HCT116 (cell line): ENCODE measurements around the gene CERCAM. TPM values are rescaled to one million over a fixed set of nuclear protein-coding genes. Genes with fewer than 3 reads are reported as not detected.

Source experiments
- ATAC-seq: fragments of 200-7000 bp; cut with Tn5 transposase; 2 replicates; pipeline ENCODE4 v1.9.1; 2020; ENCODE audit warnings: mild to moderate bottlenecking, moderate library complexity
- BruUV-seq: library from RNA; stranded (reverse); fragments of 400-500 nt; replicated peaks from 2 replicates; lab custom pipeline; 2021; lab: Mats Ljungman, UMichigan
- CTCF ChIA-PET: fragments of 300-600 bp; sonication (Branson Sonifier 250); formaldehyde crosslinking; loops from one replicate; lab custom pipeline; 2021; ENCODE audit warnings: antibody characterized with exemption; lab: Charles Lee
- POLR2A ChIA-PET: fragments of 300-600, 350-600 bp; sonication (Branson Sonifier 250); formaldehyde crosslinking; loops from one replicate; lab custom pipeline; 2021; ENCODE audit warnings: antibody characterized with exemption; lab: Charles Lee
- RAD21 ChIA-PET, 2 experiments: fragments of 300-600 bp; sonication (Branson Sonifier 250); formaldehyde crosslinking; loops; one replicate each; lab custom pipeline; 2023; ENCODE audit warnings: low total read pairs in 2 of 2; ENCODE audit not compliant: uncharacterized antibody in 2 of 2, unreplicated experiment in 2 of 2, low non-redundant PET in 1 of 2; lab: Charles Lee
- DNase-seq: peaks from one replicate; pipeline ENCODE4 v3.0.0-alpha.2; 2010; ENCODE audit warnings: low read depth, low spot score
- H2AFZ ChIP-seq: fragments of 200-600 bp; shearing (Covaris generic), sonication (generic); 2 replicates; pipeline ENCODE4 v1.6.1; 2017; ENCODE audit warnings: low read depth, mixed run types, mixed read lengths, antibody characterized with exemption, low read length; ENCODE audit not compliant: poor library complexity, severe bottlenecking
- H3K27ac ChIP-seq: 2 replicates; pipeline ENCODE4 v1.5.1; 2012; ENCODE audit warnings: low read depth, low read length
- H3K27me3 ChIP-seq: fragments of 200-600 bp; sonication (generic); 2 replicates; pipeline ENCODE4 v1.6.1; 2016; ENCODE audit warnings: mixed run types, low read length, mixed read lengths; ENCODE audit not compliant: insufficient read depth
- H3K36me3 ChIP-seq, 2 experiments: fragments of 200-500 bp in 1 of 2; fragments of 200-600 bp in 1 of 2; sonication (Bioruptor generic) in 1 of 2; sonication (generic) in 1 of 2; 2 replicates each; pipeline versions ENCODE4 v1.5.1 to v1.6.1; 2014 to 2016; ENCODE audit warnings: low read length in 2 of 2, inconsistent platforms in 1 of 2, mixed read lengths in 1 of 2, mixed run types in 1 of 2; ENCODE audit not compliant: insufficient read depth in 2 of 2, control insufficient read depth in 1 of 2
- H3K4me1 ChIP-seq, 2 experiments: fragments of 200-600 bp in 1 of 2; sonication (generic) in 1 of 2; 2 replicates each; pipeline versions ENCODE4 v1.5.1 to v1.6.1; 2012 to 2017; ENCODE audit warnings: low read length in 2 of 2, inconsistent platforms in 1 of 2, mild to moderate bottlenecking in 1 of 2, mixed read lengths in 1 of 2, mixed run types in 1 of 2, moderate library complexity in 1 of 2; ENCODE audit not compliant: insufficient read depth in 2 of 2, control insufficient read depth in 1 of 2
- H3K4me2 ChIP-seq: fragments of 200-600 bp; sonication (generic); 2 replicates; pipeline ENCODE4 v1.6.1; 2017; ENCODE audit warnings: mixed run types, low read length, mixed read lengths
- H3K4me3 ChIP-seq, 2 experiments: fragments of 200-600 bp in 1 of 2; sonication (generic) in 1 of 2; replicated peaks in 1 of 2; 2 replicates each; pipeline ENCODE4 v1.5.1; 2011 to 2016; ENCODE audit warnings: low read length in 2 of 2, control low read depth in 1 of 2, low read depth in 1 of 2, mild to moderate bottlenecking in 1 of 2, mixed read lengths in 1 of 2, mixed run types in 1 of 2
- H3K79me2 ChIP-seq: fragments of 200-600 bp; sonication (generic); 2 replicates; pipeline ENCODE4 v1.6.1; 2017; ENCODE audit warnings: mild to moderate bottlenecking, mixed run types, low read length, moderate library complexity, mixed read lengths; ENCODE audit not compliant: insufficient read depth
- H3K9ac ChIP-seq: fragments of 200-600 bp; sonication (generic); 2 replicates; pipeline ENCODE4 v1.6.1; 2016; ENCODE audit warnings: low read length, mixed read lengths
- H3K9me2 ChIP-seq: fragments of 200-600 bp; sonication (generic), shearing (Covaris generic); 2 replicates; pipeline ENCODE4 v1.6.1; 2017; ENCODE audit warnings: mixed run types, mild to moderate bottlenecking, moderate library complexity; ENCODE audit not compliant: insufficient read depth
- H3K9me3 ChIP-seq, 2 experiments: fragments of 200-500 bp in 1 of 2; fragments of 200-600 bp in 1 of 2; sonication (Bioruptor generic) in 1 of 2; sonication (generic) in 1 of 2; 2 replicates each; pipeline ENCODE4 v1.6.1; 2014 to 2017; ENCODE audit warnings: low read length in 2 of 2, mixed read lengths in 2 of 2, inconsistent platforms in 1 of 2, low read depth in 1 of 2, mild to moderate bottlenecking in 1 of 2, mixed run types in 1 of 2, moderate library complexity in 1 of 2; ENCODE audit not compliant: control insufficient read depth in 1 of 2, insufficient read depth in 1 of 2
- H4K20me1 ChIP-seq: fragments of 200-600 bp; sonication (generic), shearing (Covaris generic); 2 replicates; pipeline ENCODE4 v1.6.1; 2017; ENCODE audit warnings: mixed run types, mild to moderate bottlenecking, moderate library complexity; ENCODE audit not compliant: insufficient read depth
- ATF3 ChIP-seq: IDR thresholded peaks from 2 replicates; pipeline ENCODE4 v1.6.1; 2012
- CBX3 ChIP-seq: IDR thresholded peaks from 2 replicates; pipeline ENCODE4 v1.6.1; 2012; ENCODE audit warnings: low read depth
- CEBPB ChIP-seq: IDR thresholded peaks from 2 replicates; pipeline ENCODE4 v1.6.1; 2012; ENCODE audit warnings: low read depth
- ELF1 ChIP-seq: IDR thresholded peaks from 2 replicates; pipeline ENCODE4 v1.6.1; 2012; ENCODE audit warnings: low read depth, borderline replicate concordance
- FOSL1 ChIP-seq: IDR thresholded peaks from 2 replicates; pipeline ENCODE4 v1.6.1; 2012; ENCODE audit warnings: low read depth
- JUND ChIP-seq: IDR thresholded peaks from 2 replicates; pipeline ENCODE4 v1.6.1; 2012
- MAX ChIP-seq: IDR thresholded peaks from 2 replicates; pipeline ENCODE4 v1.6.1; 2012
- POLR2AphosphoS5 ChIP-seq: IDR thresholded peaks from 2 replicates; pipeline ENCODE4 v1.6.1; 2011; ENCODE audit warnings: mild to moderate bottlenecking, low read depth, low read length, moderate library complexity
- RAD21 ChIP-seq: IDR thresholded peaks from 2 replicates; pipeline ENCODE4 v1.6.1; 2012; ENCODE audit warnings: low read depth, mild to moderate bottlenecking
- REST ChIP-seq: IDR thresholded peaks from 2 replicates; pipeline ENCODE4 v1.6.1; 2012; ENCODE audit warnings: low read depth
- SRF ChIP-seq: IDR thresholded peaks from 2 replicates; pipeline ENCODE4 v1.6.1; 2012; ENCODE audit warnings: low read depth
- TCF7L2 ChIP-seq: IDR thresholded peaks from 2 replicates; pipeline ENCODE4 v1.7.0; 2011; ENCODE audit warnings: borderline replicate concordance, inconsistent platforms; ENCODE audit not compliant: insufficient read depth, insufficient read length; ENCODE audit errors: extremely low read depth
- YY1 ChIP-seq: IDR thresholded peaks from 2 replicates; pipeline ENCODE4 v1.6.1; 2011; ENCODE audit warnings: low read length, low read depth, moderate library complexity, mild to moderate bottlenecking; ENCODE audit not compliant: insufficient replicate concordance; ENCODE audit errors: extremely low read depth
- ZBTB33 ChIP-seq: IDR thresholded peaks from 2 replicates; pipeline ENCODE4 v1.6.1; 2011; ENCODE audit warnings: mild to moderate bottlenecking, low read length, moderate library complexity; ENCODE audit not compliant: insufficient replicate concordance; ENCODE audit errors: extremely low read depth
- intact Hi-C: fragments of 100-400 bp; cut with micrococcal nuclease; formaldehyde crosslinking; loops from 2 replicates; pipeline ENCODE4 v1.10.0; 2022
- total RNA-seq: library from RNA; stranded (reverse); gene quantifications from one replicate; pipeline ENCODE4 v1.2.1, GENCODE V29; 2021; ENCODE audit not compliant: unreplicated experiment

The CERCAM gene
- total RNA-seq, 1 experiment from 2014 or later = 27.0 TPM

GRCh38 chr9:128457207-128457606, 36.5 kb downstream of the CERCAM start:
- no peak for ATAC-seq
- ChIA-PET CTCF (no interaction called here), POLR2A (no interaction called here), RAD21 (no interaction called here)
- peaks cover 13 to 19% of the 10 kb centered on the region in 2 experiments; a peak in 3 of 4 replicates for H3K36me3 ChIP-seq
- H3K4me3 ChIP-seq = peak overlapping the region; percentile 82 to 85
- BruUV-seq = TSS peak; percentile 53
- no peaks in the 10 kb centered on the region for H3K9me2 ChIP-seq
- H3K4me2 ChIP-seq = peak overlapping the region; percentile 92
- peaks cover 5 to 22% of the 10 kb centered on the region in 2 experiments; a peak in 3 of 4 replicates for H3K4me1 ChIP-seq
- intact Hi-C loops = loop anchor here (5.0 kb wide), 1 partner anchor 95 kb away; the partner anchor contains the start of gene SPTAN1
- H3K9ac ChIP-seq = peak overlapping the region; percentile 90
- H4K20me1 ChIP-seq = no peaks in the 10 kb centered on the region
- no peak overlapping the region; the same call in 1 of the 2 replicates for H3K27ac ChIP-seq
- H3K9me3 ChIP-seq = no peaks in the 10 kb centered on the region
- no peak overlapping the region for H2AFZ ChIP-seq
- H3K27me3 ChIP-seq = no peaks in the 10 kb centered on the region
- no peak for TF ChIP-seq SRF
- no peak for TF ChIP-seq JUND
- TF ChIP-seq POLR2AphosphoS5 = no peak
- no peak for TF ChIP-seq ZBTB33
- peaks cover 18% of the 10 kb centered on the region for H3K79me2 ChIP-seq
- DNase-seq = no peak

- RAD21 ChIA-PET = no interaction called here
- Histone ChIP-seq H3K4me2 (no peak overlapping the region), H3K79me2 (peaks cover 18% of the 10 kb centered on the region), H3K36me3 (peaks cover 20 to 27% of the 10 kb centered on the region in 2 experiments; a peak in 3 of 4 replicates), H3K9ac (no peak overlapping the region), H3K9me3 (no peaks in the 10 kb centered on the region), H3K4me3 (no peak overlapping the region), H3K9me2 (no peaks in the 10 kb centered on the region), H3K27ac (no peak overlapping the region), H4K20me1 (no peaks in the 10 kb centered on the region), H3K27me3 (no peaks in the 10 kb centered on the region), H2AFZ (no peak overlapping the region), H3K4me1 (peaks cover 5 to 22% of the 10 kb centered on the region in 2 experiments; a peak in 3 of 4 replicates)
- intact Hi-C loops = loop anchor here (5.0 kb wide), 1 partner anchor 93 kb away; the partner anchor contains the start of gene SPTAN1
- DNase-seq (no peak), ATAC-seq (no peak)
- no TSS peak for BruUV-seq
- CTCF ChIA-PET = no interaction called here
- TF ChIP-seq RAD21 = no peak
- no peak for TF ChIP-seq FOSL1
- TF ChIP-seq POLR2AphosphoS5 = no peak
- no peak for TF ChIP-seq JUND
- TF ChIP-seq ATF3 = no peak
- no peak for TF ChIP-seq REST
- no peak for TF ChIP-seq CEBPB
- TF ChIP-seq ELF1 = no peak
- TF ChIP-seq MAX = no peak
- TF ChIP-seq TCF7L2 = no peak
- no peak for TF ChIP-seq CBX3
- TF ChIP-seq YY1 = no peak
- POLR2A ChIA-PET = no interaction called here
Observed at GRCh38 chr9:128459011-128459410, 38.4 kb downstream of the CERCAM start.
